K562 (cell line): ENCODE measurements around the gene PIP4K2A. TPM values are rescaled to one million over a fixed set of nuclear protein-coding genes. Genes with fewer than 3 reads are reported as not detected.

Experiments
- ARID3A ChIP-seq: IDR thresholded peaks from 2 replicates; pipeline ENCODE4 v1.6.1; 2012; ENCODE audit warnings: low read depth, low read length, improper control_type of control experiment, borderline replicate concordance
- CBFA2T3 ChIP-seq: fragments of 450-650 bp; IDR thresholded peaks from 2 replicates; pipeline ENCODE4 v1.6.1; 2017
- CBX3 ChIP-seq, 2 experiments: IDR thresholded peaks; 1 replicate in 1 of 2; 2 replicates in 1 of 2; pipeline ENCODE4 v1.6.1; 2012; ENCODE audit warnings: inconsistent platforms in 2 of 2, low read length in 2 of 2, borderline replicate concordance in 1 of 2, control low read depth in 1 of 2
- FOSL1 ChIP-seq: fragments of 200-800 bp; sonication (Bioruptor generic); conservative IDR thresholded peaks from 2 replicates; pipeline ENCODE4 v1.6.1; 2016; ENCODE audit warnings: missing genetic modification characterization, missing compliant biosample characterization
- FOXJ3 ChIP-seq: sonication (generic); formaldehyde crosslinking; IDR thresholded peaks from 2 replicates; pipeline ENCODE4 v1.4.0; 2020; ENCODE audit warnings: mild to moderate bottlenecking, missing genetic modification reagents
- GTF2B ChIP-seq: IDR thresholded peaks from 2 replicates; pipeline ENCODE4 v1.6.1; 2011; ENCODE audit not compliant: insufficient read length; ENCODE audit errors: extremely low read depth
- HDAC1 ChIP-seq, 2 experiments: fragments of 450-650 bp; IDR thresholded peaks; 2 replicates each; pipeline ENCODE4 v1.6.1; 2016 to 2017; ENCODE audit warnings: inconsistent platforms in 1 of 2, mild to moderate bottlenecking in 1 of 2, moderate library complexity in 1 of 2
- L3MBTL2 ChIP-seq: fragments of 450-650 bp; IDR thresholded peaks from 2 replicates; pipeline ENCODE4 v1.6.1; 2016; ENCODE audit warnings: mild to moderate bottlenecking, moderate library complexity
- MTF1 ChIP-seq: fragments of 250-450 bp; sonication (Bioruptor Pico); IDR thresholded peaks from 2 replicates; pipeline ENCODE4 v1.9.0; 2021; ENCODE audit warnings: moderate library complexity, mild to moderate bottlenecking, inconsistent platforms, borderline replicate concordance
- PTBP1 ChIP-seq: fragments of 200-400 bp; formaldehyde crosslinking; IDR thresholded peaks from 2 replicates; pipeline ENCODE4 v1.6.1; 2017; ENCODE audit warnings: low read depth, low read length
- RBM34 ChIP-seq: fragments of 200-400 bp; formaldehyde crosslinking; IDR thresholded peaks from 2 replicates; pipeline ENCODE4 v1.6.1; 2018; ENCODE audit warnings: low read length, borderline replicate concordance; ENCODE audit not compliant: insufficient read depth
- SMARCA4 ChIP-seq: fragments of 450-650 bp; IDR thresholded peaks from 2 replicates; pipeline ENCODE4 v1.6.1; 2016
- TAF1 ChIP-seq: IDR thresholded peaks from 2 replicates; pipeline ENCODE4 v1.6.1; 2011; ENCODE audit warnings: mild to moderate bottlenecking, low read length, moderate library complexity; ENCODE audit not compliant: insufficient read depth, control insufficient read depth, severe bottlenecking; ENCODE audit errors: extremely low read depth
- TEAD2 ChIP-seq: fragments of 450-650 bp; IDR thresholded peaks from 2 replicates; pipeline ENCODE4 v1.6.1; 2016; ENCODE audit warnings: missing genetic modification characterization, control low read depth, missing compliant biosample characterization
- ZNF311 ChIP-seq: fragments of 250-450 bp; sonication (Bioruptor Pico); IDR thresholded peaks from 2 replicates; pipeline ENCODE4 v1.4.0; 2020; ENCODE audit warnings: mild to moderate bottlenecking, moderate library complexity
- polyA plus RNA-seq, 8 experiments: library from polyadenylated mRNA; depleted of rRNA in 4 of 8; stranded (reverse) in 5 of 8; unstranded in 3 of 8; fragments of >200 nt; fragmentation: Nextera tagmentation in 2 of 8; fragmentation: Illumina TruSeq in 1 of 8; extraction: Ambion mirVana in 2 of 8; extraction: Trizol in 1 of 8; gene quantifications; 2 replicates each; pipeline versions ENCODE4 v1.2.1 to v1.2.3, GENCODE V29; 2011 to 2014; ENCODE audit warnings: inconsistent platforms in 1 of 8, missing spikeins in 1 of 8
- total RNA-seq, 7 experiments: library from RNA; depleted of rRNA in 6 of 7; stranded (reverse); fragments of >200 nt in 6 of 7; fragmentation: Illumina TruSeq in 2 of 7; extraction: Trizol in 2 of 7; gene quantifications; 2 replicates each; pipeline versions ENCODE4 v1.2.1 to v1.2.3, GENCODE V29; 2011 to 2021; ENCODE audit warnings: low replicate concordance in 1 of 7
- TF ChIP-seq, protein P1 (sequence below): sonication (generic); formaldehyde crosslinking; IDR thresholded peaks from 2 replicates; pipeline ENCODE4 v1.8.0; 2022; ENCODE audit warnings: missing genetic modification reagents, mild to moderate bottlenecking, moderate library complexity, borderline replicate concordance
- TF ChIP-seq, protein P2 (sequence below), 2 experiments: fragments of 150-350 bp in 1 of 2; IDR thresholded peaks; 2 replicates each; pipeline ENCODE4 v1.6.1; 2012 to 2016; ENCODE audit warnings: low read depth in 2 of 2, low read length in 2 of 2, mild to moderate bottlenecking in 1 of 2, moderate library complexity in 1 of 2
- TF ChIP-seq, protein P3 (sequence below): sonication (generic); formaldehyde crosslinking; IDR thresholded peaks from 2 replicates; pipeline ENCODE4 v1.4.0; 2020; ENCODE audit warnings: mild to moderate bottlenecking, missing genetic modification reagents

PIP4K2A gene
- total and polyA plus RNA-seq, 9 of the 15 experiments (the other 6 are each of a cell fraction or from before 2014, with no cell fraction given) = 35.6 to 117 (median 71.9) TPM

- no peak for TF ChIP-seq ARID3A
- no peak for TF ChIP-seq FOXJ3 (CRISPR knock-in tag)
- no peak for TF ChIP-seq CBFA2T3
- peak; percentile 91 for TF ChIP-seq FOSL1 (tag)
- no peak for TF ChIP-seq TEAD2
- no peak for TF ChIP-seq MTF1 (CRISPR knock-in tag)
- TF ChIP-seq, protein P1, sequence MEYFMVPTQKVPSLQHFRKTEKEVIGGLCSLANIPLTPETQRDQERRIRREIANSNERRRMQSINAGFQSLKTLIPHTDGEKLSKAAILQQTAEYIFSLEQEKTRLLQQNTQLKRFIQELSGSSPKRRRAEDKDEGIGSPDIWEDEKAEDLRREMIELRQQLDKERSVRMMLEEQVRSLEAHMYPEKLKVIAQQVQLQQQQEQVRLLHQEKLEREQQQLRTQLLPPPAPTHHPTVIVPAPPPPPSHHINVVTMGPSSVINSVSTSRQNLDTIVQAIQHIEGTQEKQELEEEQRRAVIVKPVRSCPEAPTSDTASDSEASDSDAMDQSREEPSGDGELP (CRISPR knock-in tag) = no peak
- TF ChIP-seq ZNF311 (CRISPR knock-in tag) = no peak
- no peak for TF ChIP-seq CBX3 (IDR thresholded peaks at IDR 0.05; ENCODE audit: borderline replicate concordance in 1 of 2, low read length in 2 of 2)
- no peak for TF ChIP-seq RBM34
- TF ChIP-seq, protein P2, sequence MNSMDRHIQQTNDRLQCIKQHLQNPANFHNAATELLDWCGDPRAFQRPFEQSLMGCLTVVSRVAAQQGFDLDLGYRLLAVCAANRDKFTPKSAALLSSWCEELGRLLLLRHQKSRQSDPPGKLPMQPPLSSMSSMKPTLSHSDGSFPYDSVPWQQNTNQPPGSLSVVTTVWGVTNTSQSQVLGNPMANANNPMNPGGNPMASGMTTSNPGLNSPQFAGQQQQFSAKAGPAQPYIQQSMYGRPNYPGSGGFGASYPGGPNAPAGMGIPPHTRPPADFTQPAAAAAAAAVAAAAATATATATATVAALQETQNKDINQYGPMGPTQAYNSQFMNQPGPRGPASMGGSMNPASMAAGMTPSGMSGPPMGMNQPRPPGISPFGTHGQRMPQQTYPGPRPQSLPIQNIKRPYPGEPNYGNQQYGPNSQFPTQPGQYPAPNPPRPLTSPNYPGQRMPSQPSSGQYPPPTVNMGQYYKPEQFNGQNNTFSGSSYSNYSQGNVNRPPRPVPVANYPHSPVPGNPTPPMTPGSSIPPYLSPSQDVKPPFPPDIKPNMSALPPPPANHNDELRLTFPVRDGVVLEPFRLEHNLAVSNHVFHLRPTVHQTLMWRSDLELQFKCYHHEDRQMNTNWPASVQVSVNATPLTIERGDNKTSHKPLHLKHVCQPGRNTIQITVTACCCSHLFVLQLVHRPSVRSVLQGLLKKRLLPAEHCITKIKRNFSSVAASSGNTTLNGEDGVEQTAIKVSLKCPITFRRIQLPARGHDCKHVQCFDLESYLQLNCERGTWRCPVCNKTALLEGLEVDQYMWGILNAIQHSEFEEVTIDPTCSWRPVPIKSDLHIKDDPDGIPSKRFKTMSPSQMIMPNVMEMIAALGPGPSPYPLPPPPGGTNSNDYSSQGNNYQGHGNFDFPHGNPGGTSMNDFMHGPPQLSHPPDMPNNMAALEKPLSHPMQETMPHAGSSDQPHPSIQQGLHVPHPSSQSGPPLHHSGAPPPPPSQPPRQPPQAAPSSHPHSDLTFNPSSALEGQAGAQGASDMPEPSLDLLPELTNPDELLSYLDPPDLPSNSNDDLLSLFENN (IDR thresholded peaks at IDR 0.05; ENCODE audit: low read depth in 2 of 2, low read length in 2 of 2) = no peak
- no peak for TF ChIP-seq PTBP1
- TF ChIP-seq, protein P3, sequence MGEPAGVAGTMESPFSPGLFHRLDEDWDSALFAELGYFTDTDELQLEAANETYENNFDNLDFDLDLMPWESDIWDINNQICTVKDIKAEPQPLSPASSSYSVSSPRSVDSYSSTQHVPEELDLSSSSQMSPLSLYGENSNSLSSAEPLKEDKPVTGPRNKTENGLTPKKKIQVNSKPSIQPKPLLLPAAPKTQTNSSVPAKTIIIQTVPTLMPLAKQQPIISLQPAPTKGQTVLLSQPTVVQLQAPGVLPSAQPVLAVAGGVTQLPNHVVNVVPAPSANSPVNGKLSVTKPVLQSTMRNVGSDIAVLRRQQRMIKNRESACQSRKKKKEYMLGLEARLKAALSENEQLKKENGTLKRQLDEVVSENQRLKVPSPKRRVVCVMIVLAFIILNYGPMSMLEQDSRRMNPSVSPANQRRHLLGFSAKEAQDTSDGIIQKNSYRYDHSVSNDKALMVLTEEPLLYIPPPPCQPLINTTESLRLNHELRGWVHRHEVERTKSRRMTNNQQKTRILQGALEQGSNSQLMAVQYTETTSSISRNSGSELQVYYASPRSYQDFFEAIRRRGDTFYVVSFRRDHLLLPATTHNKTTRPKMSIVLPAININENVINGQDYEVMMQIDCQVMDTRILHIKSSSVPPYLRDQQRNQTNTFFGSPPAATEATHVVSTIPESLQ (CRISPR knock-in tag) = no peak
- TF ChIP-seq GTF2B = no peak
- peak; percentile 77 for TF ChIP-seq SMARCA4
- 0 out of 2 replicates have a peak, but pooled peaks have one; percentile 16 for TF ChIP-seq L3MBTL2
- peak in 1 of 2 experiments; percentile 44; a peak in 1 of 4 replicates for TF ChIP-seq HDAC1 (IDR thresholded peaks at IDR 0.05)
- no peak for TF ChIP-seq TAF1
These were observed 41.9 kb downstream of the PIP4K2A start (continued) for GRCh38 chr10:22672319-22673090.
